ENCODE results near the gene KCNIP2. TPM values are rescaled to one million over a fixed set of nuclear protein-coding genes. Genes with fewer than 3 reads are reported as not detected.

KCNIP2 gene
- total and polyA plus RNA-seq, 2 of the 4 experiments (the other 2 are of a cell fraction): under 0.01 to 0.87 TPM

- Histone ChIP-seq H4K91ac (ENCODE audit: insufficient read depth, low read depth, low read length) (no peak overlapping the region), H3K9me3 (ENCODE audit: control insufficient read depth, insufficient read depth, low read length) (0 out of 2 replicates have a peak, but pooled peaks cover 2% of the 10 kb centered on the region), H3K4me2 (ENCODE audit: low read depth, low read length) (no peak overlapping the region), H2BK20ac (ENCODE audit: low read depth, low read length) (no peak overlapping the region), H3K9ac (ENCODE audit: low read depth, low read length) (no peak overlapping the region), H4K5ac (ENCODE audit: low read depth, low read length) (no peak overlapping the region), H2BK120ac (ENCODE audit: low read depth, low read length) (no peak overlapping the region), H4K8ac (ENCODE audit: low read depth in 2 of 2, low read length in 2 of 2) (no peak overlapping the region), H3K27me3 (ENCODE audit: control insufficient read depth, insufficient read depth, low read length) (no peaks in the 10 kb centered on the region), H3K27ac (ENCODE audit: insufficient read depth, low read length) (no peak overlapping the region), H2BK15ac (ENCODE audit: low read depth, low read length) (no peak overlapping the region), H3K4me3 (ENCODE audit: insufficient read depth, low read depth, low read length) (no peak overlapping the region), H2AFZ (replicated peaks; ENCODE audit: low read length, poor library complexity) (no peak overlapping the region), H2AK9ac (replicated peaks; ENCODE audit: low read depth, low read length, poor library complexity) (no peak overlapping the region), H3K36me3 (ENCODE audit: control insufficient read depth, insufficient read depth, low read length) (0 out of 2 replicates have a peak, but pooled peaks cover 1% of the 10 kb centered on the region), H3K14ac (replicated peaks; ENCODE audit: low read depth, low read length) (no peak overlapping the region), H2AK5ac (ENCODE audit: low read depth, low read length) (no peak overlapping the region), H2BK5ac (ENCODE audit: low read depth, low read length, poor library complexity, severe bottlenecking) (no peak overlapping the region), H3K56ac (ENCODE audit: extremely low read depth, insufficient read depth, low read length) (no peak overlapping the region), H3K9me1 (ENCODE audit: insufficient read depth, low read length) (peaks cover 7% of the 10 kb centered on the region; the same call in 1 of the 2 replicates), H3K4me1 (ENCODE audit: control insufficient read depth, insufficient read depth, low read length) (0 out of 2 replicates have a peak, but pooled peaks cover 2% of the 10 kb centered on the region), H3K4ac (ENCODE audit: low read depth, low read length) (no peak overlapping the region), H4K20me1 (ENCODE audit: insufficient read depth, low read length) (peaks cover 6% of the 10 kb centered on the region; the same call in 1 of the 2 replicates), H3K79me1 (ENCODE audit: low read depth in 1 of 2, low read length in 2 of 2) (peaks cover 6 to 15% of the 10 kb centered on the region in 2 experiments), H3K18ac (ENCODE audit: low read depth, low read length) (no peak overlapping the region), H3K23ac (ENCODE audit: low read depth, low read length) (no peak overlapping the region)
- ChIA-PET CTCF (interaction anchor here (0.6 to 1.6 kb wide), 3 partner anchors 16 to 940 kb away, joined by 3 to 6 read pairs (median 3); no protein-coding TSS in a partner anchor), POLR2A (ENCODE audit: unreplicated experiment) (no interaction called here)
- TF ChIP-seq RCOR1 (IDR thresholded peaks at IDR 0.05; ENCODE audit: insufficient replicate concordance, low read length) (no peak), MAZ (IDR thresholded peaks at IDR 0.05; ENCODE audit: borderline replicate concordance, low read depth, low read length) (no peak), RAD21 (IDR thresholded peaks at IDR 0.05; ENCODE audit: low read length) (no peak), NFE2L2 (IDR thresholded peaks at IDR 0.05; ENCODE audit: low read depth, low read length) (no peak), BHLHE40 (IDR thresholded peaks at IDR 0.05; ENCODE audit: low read depth, low read length) (no peak), RFX5 (IDR thresholded peaks at IDR 0.05; ENCODE audit: low read depth, low read length) (no peak), FOS (IDR thresholded peaks at IDR 0.05; ENCODE audit: low read depth, low read length) (no peak), CEBPB (IDR thresholded peaks at IDR 0.05; ENCODE audit: low read depth, low read length) (no peak), CHD1 (IDR thresholded peaks at IDR 0.05; ENCODE audit: low read depth, low read length) (no peak), MAFK (IDR thresholded peaks at IDR 0.05; ENCODE audit: low read depth, low read length) (no peak), MXI1 (IDR thresholded peaks at IDR 0.05; ENCODE audit: borderline replicate concordance, low read depth, low read length) (no peak)
- TF ChIP-seq, protein P1, sequence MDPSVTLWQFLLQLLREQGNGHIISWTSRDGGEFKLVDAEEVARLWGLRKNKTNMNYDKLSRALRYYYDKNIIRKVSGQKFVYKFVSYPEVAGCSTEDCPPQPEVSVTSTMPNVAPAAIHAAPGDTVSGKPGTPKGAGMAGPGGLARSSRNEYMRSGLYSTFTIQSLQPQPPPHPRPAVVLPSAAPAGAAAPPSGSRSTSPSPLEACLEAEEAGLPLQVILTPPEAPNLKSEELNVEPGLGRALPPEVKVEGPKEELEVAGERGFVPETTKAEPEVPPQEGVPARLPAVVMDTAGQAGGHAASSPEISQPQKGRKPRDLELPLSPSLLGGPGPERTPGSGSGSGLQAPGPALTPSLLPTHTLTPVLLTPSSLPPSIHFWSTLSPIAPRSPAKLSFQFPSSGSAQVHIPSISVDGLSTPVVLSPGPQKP (IDR thresholded peaks at IDR 0.05; ENCODE audit: borderline replicate concordance, low read depth, low read length): no peak
- TF ChIP-seq, protein P2, sequence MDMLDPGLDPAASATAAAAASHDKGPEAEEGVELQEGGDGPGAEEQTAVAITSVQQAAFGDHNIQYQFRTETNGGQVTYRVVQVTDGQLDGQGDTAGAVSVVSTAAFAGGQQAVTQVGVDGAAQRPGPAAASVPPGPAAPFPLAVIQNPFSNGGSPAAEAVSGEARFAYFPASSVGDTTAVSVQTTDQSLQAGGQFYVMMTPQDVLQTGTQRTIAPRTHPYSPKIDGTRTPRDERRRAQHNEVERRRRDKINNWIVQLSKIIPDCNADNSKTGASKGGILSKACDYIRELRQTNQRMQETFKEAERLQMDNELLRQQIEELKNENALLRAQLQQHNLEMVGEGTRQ (IDR thresholded peaks at IDR 0.05; ENCODE audit: low read depth, low read length): no peak
- in situ Hi-C loops (cut with MboI; ENCODE audit: low sequenced_read_pairs) (no loop called here), intact Hi-C loops (cut with micrococcal nuclease) (no loop called here), dilution Hi-C loops (cut with HindIII; ENCODE audit: low sequenced_read_pairs, unreplicated experiment) (no loop called here)
- BruUV-seq (replicated peaks): no TSS peak
- DNase-seq (peak; percentile 62), ATAC-seq (ENCODE audit: low read depth) (peak; percentile 92)
These were observed 13.0 kb upstream of the KCNIP2 start for GRCh38 chr10:101856626-101857025.

All from IMR-90 (cell line).